Endothelial cell of umbilical vein (primary cell): ENCODE data around the gene KRT83. TPM values are rescaled to one million over a fixed set of nuclear protein-coding genes. Genes with fewer than 3 reads are reported as not detected.

Source experiments
- BruUV-seq: library from RNA; stranded (reverse); fragments of 400-500 nt; replicated peaks from 2 replicates; lab custom pipeline; 2021; lab: Mats Ljungman, UMichigan
- CTCF ChIA-PET: fragments of 300-600, 350-600 bp; sonication (Branson Sonifier 250); formaldehyde crosslinking; loops from one replicate; lab custom pipeline; 2021; ENCODE audit warnings: antibody characterized with exemption, inconsistent platforms; lab: Charles Lee
- POLR2A ChIA-PET: fragments of 300-600, 350-600 bp; sonication (Branson Sonifier 250); formaldehyde crosslinking; loops from one replicate; lab custom pipeline; 2021; ENCODE audit warnings: antibody characterized with exemption, inconsistent platforms; lab: Charles Lee
- DNase-seq: peaks from one replicate; pipeline ENCODE4 v3.0.0-alpha.2; 2011; ENCODE audit warnings: low read depth, low spot score
- FAIRE-seq: peaks from 2 replicates; lab custom pipeline; 2011; peaks lifted over from hg19 to GRCh38; lab: Jason Lieb, UNC
- H2AFZ ChIP-seq: 2 replicates; pipeline ENCODE4 v1.6.0; 2012; ENCODE audit warnings: low read depth, low read length, control low read depth, inconsistent platforms
- H3K27ac ChIP-seq: 2 replicates; pipeline ENCODE4 v1.5.1; 2011; ENCODE audit warnings: low read depth, mild to moderate bottlenecking, control low read depth, low read length, moderate library complexity; ENCODE audit not compliant: insufficient read depth
- H3K27me3 ChIP-seq, 2 experiments: 2 replicates each; pipeline versions ENCODE4 v1.6.0 to v1.6.1; 2011; ENCODE audit warnings: low read length in 2 of 2, mixed read lengths in 1 of 2; ENCODE audit not compliant: control insufficient read depth in 2 of 2, insufficient read depth in 2 of 2
- H3K36me3 ChIP-seq, 2 experiments: 2 replicates in 1 of 2; 3 replicates in 1 of 2; pipeline ENCODE4 v1.5.1; 2011; ENCODE audit warnings: low read length in 2 of 2, mild to moderate bottlenecking in 1 of 2, moderate library complexity in 1 of 2; ENCODE audit not compliant: control insufficient read depth in 2 of 2, insufficient read depth in 2 of 2; ENCODE audit errors: extremely low read depth in 1 of 2
- H3K4me1 ChIP-seq: 3 replicates; pipeline ENCODE4 v1.5.1; 2011; ENCODE audit warnings: mild to moderate bottlenecking, low read length; ENCODE audit not compliant: control insufficient read depth, insufficient read depth; ENCODE audit errors: extremely low read depth
- H3K4me2 ChIP-seq: 2 replicates; pipeline ENCODE4 v1.6.1; 2011; ENCODE audit warnings: low read length, control low read depth, mixed read lengths; ENCODE audit not compliant: insufficient read depth
- H3K4me3 ChIP-seq, 3 experiments: fragments of 200-600 bp in 1 of 3; sonication (generic), shearing (Covaris generic) in 1 of 3; replicated peaks in 1 of 3; 2 replicates each; pipeline ENCODE4 v1.5.1; 2011 to 2016; ENCODE audit warnings: control low read depth in 3 of 3, low read length in 3 of 3, mild to moderate bottlenecking in 2 of 3, inconsistent platforms in 1 of 3, low read depth in 1 of 3, moderate library complexity in 1 of 3; ENCODE audit not compliant: insufficient read depth in 1 of 3
- H3K79me2 ChIP-seq: 2 replicates; pipeline ENCODE4 v1.6.0; 2012; ENCODE audit warnings: low read length, inconsistent platforms; ENCODE audit not compliant: control insufficient read depth, insufficient read depth
- H3K9ac ChIP-seq: replicated peaks from 2 replicates; pipeline ENCODE3; 2011; ENCODE audit warnings: low read length, control low read depth; ENCODE audit not compliant: insufficient read depth; ENCODE audit errors: extremely low read depth
- H3K9me1 ChIP-seq: replicated peaks from 3 replicates; pipeline ENCODE4 v1.6.0; 2011; ENCODE audit warnings: mild to moderate bottlenecking, low read length; ENCODE audit not compliant: control insufficient read depth, insufficient read depth; ENCODE audit errors: extremely low read depth
- H3K9me3 ChIP-seq: replicated peaks from 2 replicates; pipeline ENCODE4 v1.5.1; 2012; ENCODE audit warnings: low read length, inconsistent platforms; ENCODE audit not compliant: control insufficient read depth, insufficient read depth
- H4K20me1 ChIP-seq: replicated peaks from 2 replicates; pipeline ENCODE3; 2011; ENCODE audit warnings: mild to moderate bottlenecking, low read length; ENCODE audit not compliant: control insufficient read depth, insufficient read depth; ENCODE audit errors: extremely low read depth
- CTCF ChIP-seq, 2 donors: IDR thresholded peaks; 1 replicate in 1 of 2; 2 replicates in 1 of 2; pipeline ENCODE4 v1.5.1; 2011; ENCODE audit warnings: low read length in 2 of 2, mild to moderate bottlenecking in 2 of 2, moderate library complexity in 2 of 2, control low read depth in 1 of 2, inconsistent platforms in 1 of 2, low read depth in 1 of 2; ENCODE audit not compliant: insufficient read depth in 1 of 2; ENCODE audit errors: extremely low read depth in 1 of 2
- EZH2 ChIP-seq: IDR thresholded peaks from 2 replicates; pipeline ENCODE4 v1.6.1; 2012; ENCODE audit warnings: borderline replicate concordance, low read depth, mild to moderate bottlenecking, moderate library complexity, low read length, inconsistent platforms; ENCODE audit not compliant: severe bottlenecking
- FOS ChIP-seq: IDR thresholded peaks from 2 replicates; pipeline ENCODE4 v1.6.1; 2011; ENCODE audit warnings: mild to moderate bottlenecking, low read length, moderate library complexity, borderline replicate concordance; ENCODE audit not compliant: insufficient read depth
- GATA2 ChIP-seq: IDR thresholded peaks from 2 replicates; pipeline ENCODE4 v1.7.0; 2011; ENCODE audit warnings: low read depth, mild to moderate bottlenecking, moderate library complexity, mixed read lengths, low read length; ENCODE audit not compliant: insufficient read length, insufficient read depth
- JUN ChIP-seq: IDR thresholded peaks from 2 replicates; pipeline ENCODE4 v1.6.1; 2011; ENCODE audit warnings: borderline replicate concordance, low read depth; ENCODE audit not compliant: insufficient read length, insufficient read depth
- MYC ChIP-seq: IDR thresholded peaks from one replicate; pipeline ENCODE4 v1.6.1; 2011; ENCODE audit warnings: mild to moderate bottlenecking, low read depth, low read length
- POLR2A ChIP-seq: IDR thresholded peaks from 2 replicates; pipeline ENCODE4 v1.6.1; 2012; ENCODE audit warnings: low read depth, mild to moderate bottlenecking, control low read depth, low read length
- POLR2AphosphoS5 ChIP-seq: IDR thresholded peaks from 2 replicates; pipeline ENCODE4 v1.6.1; 2012; ENCODE audit warnings: low read depth, mild to moderate bottlenecking, control low read depth, low read length, moderate library complexity; ENCODE audit not compliant: insufficient read depth
- dilution Hi-C: fragments of 300-500 bp; cut with MboI; formaldehyde crosslinking; loops from one replicate; pipeline ENCODE4 v1.15.0; 2019; ENCODE audit warnings: low sequenced_read_pairs; ENCODE audit not compliant: extremely low pct_ligation_motif_present
- intact Hi-C: fragments of 100-400 bp; cut with micrococcal nuclease; formaldehyde crosslinking; loops from one replicate; pipeline ENCODE4 v1.10.0; 2022
- polyA plus RNA-seq, 4 experiments: library from polyadenylated mRNA; depleted of rRNA in 3 of 4; stranded (reverse) in 3 of 4; unstranded in 1 of 4; fragments of >200 nt; gene quantifications; 2 replicates each; pipeline versions ENCODE4 v1.2.1 to v1.2.3, GENCODE V29; 2011 to 2012; ENCODE audit warnings: missing spikeins in 1 of 4
- total RNA-seq: library from RNA; stranded (reverse); gene quantifications from 2 replicates; pipeline ENCODE4 v1.2.3, GENCODE V29; 2021
- TF ChIP-seq, protein P1 (sequence below): IDR thresholded peaks from 2 replicates; pipeline ENCODE4 v1.6.1; 2011; ENCODE audit not compliant: insufficient read depth, insufficient read length

The KRT83 gene
- total and polyA plus RNA-seq, 2 donors (not counting 3 experiments of a cell fraction or from before 2014, with no cell fraction given), result not detected

GRCh38 chr12:52294803-52295202 is 26.4 kb downstream of the KRT83 start:
- no peak overlapping the region for H2AFZ ChIP-seq
- TF ChIP-seq JUN (no peak), EZH2 (no peak), GATA2 (no peak), FOS (no peak), MYC (no peak), POLR2A (no peak), CTCF (IDR thresholded peaks at IDR 0.05; ENCODE audit: extremely low read depth in 1 of 2, insufficient read depth in 1 of 2, low read depth in 1 of 2, low read length in 2 of 2) (no peak), POLR2AphosphoS5 (no peak)
- TF ChIP-seq, protein P1, sequence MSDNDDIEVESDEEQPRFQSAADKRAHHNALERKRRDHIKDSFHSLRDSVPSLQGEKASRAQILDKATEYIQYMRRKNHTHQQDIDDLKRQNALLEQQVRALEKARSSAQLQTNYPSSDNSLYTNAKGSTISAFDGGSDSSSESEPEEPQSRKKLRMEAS, result no peak
- H3K9ac ChIP-seq, result no peak overlapping the region
- CTCF ChIA-PET, result interaction anchor here (1.2 to 2.9 kb wide), 6 partner anchors 10 to 576 kb away, joined by 3 to 15 read pairs (median 5); no protein-coding TSS in a partner anchor
- H3K27ac ChIP-seq, result no peak overlapping the region
- H4K20me1 ChIP-seq, result no peaks in the 10 kb centered on the region
- no peaks in the 10 kb centered on the region for H3K36me3 ChIP-seq
- intact Hi-C loops, result loop anchor here (5.0 kb wide), 1 partner anchor 527 kb away; no protein-coding TSS in a partner anchor
- H3K4me1 ChIP-seq, result no peaks in the 10 kb centered on the region
- no peaks in the 10 kb centered on the region for H3K9me1 ChIP-seq
- BruUV-seq, result no TSS peak
- H3K9me3 ChIP-seq, result no peaks in the 10 kb centered on the region
- peaks cover 37 to 51% of the 10 kb centered on the region in 2 experiments for H3K27me3 ChIP-seq
- DNase-seq, result no peak
- no peak overlapping the region for H3K4me3 ChIP-seq
- POLR2A ChIA-PET, result no interaction called here
- no peaks in the 10 kb centered on the region for H3K79me2 ChIP-seq
- FAIRE-seq, result no peak
- dilution Hi-C loops, result no loop called here
- no peak overlapping the region for H3K4me2 ChIP-seq
